Right hindlimb (tissue), 1 donor: ENCODE measurements around the gene MYBPHL.
"Not testable (repeated sequence)": the region's sequence is repeated elsewhere in the genome, so short reads cannot be mapped to it uniquely, and the experiment has no call there.

ENCODE experiments used
- DNase-seq: peaks from one replicate; pipeline ENCODE4 v3.0.0-alpha.2; 2018

Gene MYBPHL

DNA sequence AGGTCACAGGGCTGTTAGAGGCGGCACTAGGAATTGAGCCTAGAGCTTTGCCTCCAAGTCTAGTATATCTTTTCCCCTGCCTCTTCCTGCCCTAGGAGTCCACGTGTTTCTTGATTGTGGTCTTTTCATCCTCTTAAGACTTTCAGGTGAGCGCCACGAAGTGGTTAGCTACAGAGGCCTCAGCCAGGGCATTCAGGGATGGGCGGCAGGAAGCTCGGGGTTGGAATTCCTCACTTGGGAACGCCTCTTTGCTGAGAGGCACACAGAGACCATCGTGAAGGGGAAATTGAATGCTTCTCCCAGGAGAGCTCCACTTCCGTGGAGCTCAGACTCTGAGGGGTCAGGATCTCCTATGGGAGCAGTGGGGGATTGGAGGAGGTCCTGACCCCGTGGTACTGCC lies 820 bp downstream of the MYBPHL start:
- DNase-seq, result not testable (repeated sequence)

DNA sequence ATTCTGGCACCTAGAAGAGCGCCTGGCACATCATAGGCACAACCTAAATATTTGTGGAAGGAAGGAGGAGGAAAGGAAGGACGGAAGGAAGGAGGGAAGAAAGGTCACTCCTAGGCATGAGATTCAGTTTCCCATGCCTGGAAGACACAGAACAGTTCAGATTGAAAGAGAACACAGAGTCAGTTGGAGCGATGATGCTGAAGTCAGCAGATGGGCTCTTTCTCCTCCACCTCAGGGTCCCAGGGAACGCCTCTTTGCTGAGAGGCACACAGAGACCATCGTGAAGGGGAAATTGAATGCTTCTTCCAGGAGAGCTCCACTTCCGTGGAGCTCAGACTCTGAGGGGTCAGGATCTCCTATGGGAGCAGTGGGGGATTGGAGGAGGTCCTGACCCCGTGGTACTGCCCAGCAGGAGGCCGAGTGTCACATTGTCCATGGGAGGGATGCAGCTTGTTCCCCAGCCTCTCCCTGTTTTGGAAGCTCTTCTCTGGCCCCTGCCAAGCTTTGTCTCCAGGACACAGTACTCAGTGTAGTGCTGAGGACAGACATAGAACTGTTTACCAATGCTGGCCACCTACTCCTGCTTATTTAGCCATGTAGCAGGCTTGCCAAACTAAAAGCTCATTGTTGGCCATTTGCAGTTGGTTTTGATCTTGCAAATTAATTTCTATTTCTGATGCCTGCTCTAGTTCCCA lies 2.4 kb downstream of the MYBPHL start:
- DNase-seq, result no peak

DNA sequence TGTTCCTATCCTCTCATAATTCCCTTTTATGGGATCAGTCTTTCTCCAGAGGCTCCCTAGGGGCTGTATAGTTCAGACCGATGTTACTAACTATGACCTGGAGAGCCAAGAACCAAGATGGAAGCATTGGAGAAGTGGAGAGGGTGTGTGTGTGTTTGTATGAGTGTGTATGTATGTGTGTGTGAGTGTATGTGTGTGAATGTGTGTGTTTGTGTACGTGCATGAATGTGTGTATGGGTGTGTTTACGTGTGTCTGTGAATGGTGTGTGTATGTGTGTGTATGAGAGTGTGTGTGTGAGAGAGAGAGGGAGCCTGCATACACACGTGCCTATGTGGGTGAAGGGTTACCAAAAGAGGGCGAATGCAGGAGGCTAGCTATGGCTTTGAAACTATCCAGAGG lies 4.9 kb downstream of the MYBPHL start:
- DNase-seq, result no peak

DNA sequence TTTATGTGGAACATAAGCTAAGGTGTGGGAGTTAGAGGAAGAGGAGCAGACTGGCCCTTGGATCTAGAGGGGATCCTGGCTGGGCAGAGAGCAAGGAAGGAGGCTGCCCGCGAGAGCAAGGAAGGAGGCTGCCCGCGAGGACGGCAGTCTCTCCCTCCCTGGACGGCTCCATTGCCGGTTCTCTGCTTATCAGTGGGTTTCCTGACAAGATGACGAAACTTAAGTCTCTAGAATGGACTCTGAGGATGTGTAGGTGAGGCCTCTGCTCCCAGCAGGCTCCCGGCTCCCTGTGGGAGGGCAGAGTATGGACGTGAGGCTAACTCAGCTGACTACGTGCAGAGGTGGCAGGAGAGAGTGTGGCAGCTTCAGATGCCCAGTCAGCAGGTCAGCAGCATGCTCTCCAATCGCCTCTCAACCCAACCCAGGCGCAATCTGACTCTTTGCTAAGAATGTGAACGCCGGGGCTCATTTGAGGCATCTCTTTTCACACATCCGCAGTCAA lies 6.1 kb downstream of the MYBPHL start:
- DNase-seq, result no peak

DNA sequence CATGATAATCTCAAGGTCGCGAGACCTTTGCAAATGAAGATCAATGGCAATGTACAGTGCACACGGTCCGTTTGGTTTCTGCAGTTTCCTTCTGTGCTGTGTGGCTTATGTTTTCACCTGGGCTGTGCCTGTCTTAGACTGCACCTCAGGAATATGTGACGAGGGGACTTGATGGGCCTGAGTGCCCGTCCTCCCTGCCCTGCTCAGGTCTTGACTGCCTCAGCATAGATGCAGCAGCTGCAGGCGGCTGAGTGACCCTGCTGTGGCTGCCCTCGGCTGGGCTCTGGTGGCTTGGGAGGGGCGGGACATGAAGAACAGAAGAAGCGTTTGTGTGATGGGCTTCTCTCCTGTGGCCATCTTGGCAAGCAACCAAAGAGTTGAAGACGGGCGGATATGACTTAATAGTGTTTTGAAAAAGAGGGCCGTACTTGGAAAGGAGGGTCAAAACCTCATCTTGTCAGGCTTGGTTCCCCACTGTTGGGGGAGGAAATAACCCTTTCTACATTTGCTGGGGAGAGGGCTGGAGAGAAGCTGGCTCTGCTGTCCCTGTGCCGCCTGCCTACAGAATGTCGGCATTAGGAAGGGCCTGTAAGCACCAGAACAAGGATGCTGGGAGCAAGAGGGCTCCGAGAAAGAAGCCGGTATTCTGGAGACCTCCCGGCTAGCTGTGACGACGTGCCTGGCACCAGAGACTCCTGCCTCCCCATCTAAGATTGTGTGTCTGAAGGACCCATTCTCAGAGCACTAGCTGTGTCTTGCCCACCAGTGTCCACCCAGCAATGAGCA lies 7.1 kb downstream of the MYBPHL start:
- DNase-seq, result peak; percentile 86

DNA sequence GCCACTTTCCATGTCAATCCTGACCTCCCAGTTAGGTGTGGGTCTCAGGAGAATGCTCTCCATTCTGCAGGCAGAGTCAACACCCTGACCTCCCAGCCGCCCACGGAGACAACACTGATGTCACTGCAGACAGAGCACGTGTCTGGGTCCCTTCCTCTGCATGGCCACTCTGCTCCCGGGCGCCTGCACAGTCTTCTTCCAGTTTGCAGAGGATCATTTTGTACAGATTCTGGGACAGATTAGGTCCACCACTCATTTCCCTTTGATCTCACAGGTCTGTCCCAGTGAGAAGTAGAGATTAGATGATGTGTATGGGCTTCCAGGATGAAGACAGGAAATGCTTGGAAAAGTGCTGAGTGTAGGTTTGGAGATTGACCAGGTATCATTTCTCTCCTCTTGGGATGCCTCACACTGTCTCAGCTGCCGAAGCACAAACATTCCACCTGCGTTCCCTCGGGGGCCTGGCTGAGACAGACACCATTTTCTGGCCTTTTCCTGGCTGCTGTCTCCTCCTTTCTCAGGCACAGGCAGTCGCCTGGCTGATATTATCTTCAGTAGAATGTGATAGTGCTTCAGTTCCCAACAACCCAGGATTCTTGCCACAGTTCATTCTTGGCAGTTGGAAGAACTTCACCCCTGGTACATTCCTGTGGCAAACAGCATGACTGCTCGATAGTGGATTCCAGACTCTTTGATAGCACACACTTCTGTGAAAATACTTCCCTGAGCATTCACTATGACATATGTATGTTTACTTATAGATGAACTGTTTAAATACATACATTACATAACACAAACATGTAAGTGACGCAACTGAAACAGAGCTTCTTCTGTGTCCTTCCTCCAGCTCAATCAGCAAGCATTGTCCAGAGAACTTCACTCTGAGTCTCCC lies 7.9 kb downstream of the MYBPHL start:
- DNase-seq, result peak; percentile 62

DNA sequence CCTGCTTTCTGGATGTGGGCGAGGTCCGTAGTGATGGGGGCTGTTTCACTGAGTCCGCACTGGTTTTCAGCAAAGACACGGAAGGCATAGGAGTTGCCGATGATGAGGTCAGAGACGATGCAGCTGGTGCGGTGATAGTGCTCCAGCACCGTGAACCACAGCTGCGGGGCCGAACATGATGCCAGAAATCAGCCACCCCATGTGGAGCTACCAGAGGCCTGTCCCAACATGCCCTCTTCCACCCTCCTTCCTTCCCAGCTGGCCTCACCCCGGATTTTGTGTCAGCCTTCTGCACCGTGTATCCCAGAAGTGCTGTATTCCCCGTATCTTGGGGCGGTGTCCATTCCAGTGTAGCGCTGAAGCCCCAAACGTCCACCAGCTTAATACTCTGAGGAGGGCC lies 10.0 kb downstream of the MYBPHL start:
- no peak for DNase-seq

DNA sequence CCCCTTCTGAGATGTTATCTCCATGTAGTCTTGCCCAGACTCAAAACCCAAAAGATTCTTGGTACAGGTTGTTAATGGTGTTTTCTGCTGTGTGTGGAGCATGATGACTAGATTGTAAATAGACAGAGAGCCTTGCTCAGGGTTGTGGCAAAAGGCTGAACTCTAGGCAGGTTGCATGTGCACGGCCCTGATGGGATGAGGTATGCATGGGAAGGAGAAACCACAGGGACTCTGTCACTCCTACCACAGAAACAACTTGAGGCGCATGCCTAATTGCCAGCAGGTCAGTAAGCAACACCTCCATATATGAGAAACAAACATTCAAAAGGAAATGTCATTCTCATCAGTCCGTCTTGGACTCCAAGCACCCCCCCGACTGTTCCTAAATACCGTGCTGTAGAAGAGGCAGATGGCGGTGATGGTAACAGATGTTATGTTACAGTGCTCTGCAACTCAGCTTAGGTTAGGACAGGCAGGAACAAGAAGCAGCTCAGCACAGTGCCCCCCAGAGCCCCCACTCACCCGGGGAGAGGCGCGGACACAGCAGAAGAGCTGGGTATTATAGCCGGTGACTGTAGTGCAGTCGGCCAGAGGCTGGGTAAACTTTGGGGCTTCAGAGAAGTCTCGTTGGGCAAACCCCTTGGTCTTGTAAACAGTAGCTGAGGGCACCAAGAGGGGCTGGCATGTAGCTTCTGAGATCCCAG lies 10.9 kb downstream of the MYBPHL start:
- DNase-seq, result no peak

DNA sequence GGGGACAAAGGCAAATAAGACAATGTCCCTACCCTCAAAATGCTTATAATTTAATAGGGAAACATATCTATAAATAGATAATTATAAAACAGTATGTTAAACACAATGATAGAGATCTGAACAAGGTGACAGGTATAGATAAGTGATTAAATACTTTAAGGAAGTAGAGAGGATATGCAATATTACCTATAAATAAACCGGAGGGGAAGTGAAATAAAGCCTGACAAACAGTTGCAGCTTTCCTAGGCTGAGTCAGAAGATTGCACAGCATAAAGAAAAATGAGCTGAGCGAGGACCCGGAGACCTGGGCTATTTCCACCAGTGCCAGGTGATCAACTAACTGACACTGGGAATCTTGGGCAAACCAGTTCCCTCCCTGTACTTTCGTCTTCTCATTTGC lies 12.3 kb downstream of the MYBPHL start:
- DNase-seq, result no peak

DNA sequence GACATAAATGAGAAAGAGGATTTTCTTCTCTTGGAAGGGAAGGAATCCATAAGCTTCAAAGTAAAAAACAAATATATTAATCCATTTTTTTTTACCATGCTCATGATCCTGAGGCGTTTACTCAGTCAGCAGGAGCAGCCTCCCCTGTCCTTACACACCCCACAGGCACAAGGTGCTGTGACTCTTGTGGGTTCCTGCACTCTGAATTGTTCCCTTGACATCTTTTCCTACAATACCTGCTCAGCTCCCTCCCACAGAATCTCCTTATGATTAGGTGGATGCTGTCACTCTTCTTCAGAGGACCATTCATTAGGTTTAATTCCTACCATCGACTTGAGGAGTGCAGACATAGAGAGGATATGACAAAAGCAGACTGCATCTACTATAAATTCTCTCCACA lies 13.8 kb downstream of the MYBPHL start:
- DNase-seq, result no peak

DNA sequence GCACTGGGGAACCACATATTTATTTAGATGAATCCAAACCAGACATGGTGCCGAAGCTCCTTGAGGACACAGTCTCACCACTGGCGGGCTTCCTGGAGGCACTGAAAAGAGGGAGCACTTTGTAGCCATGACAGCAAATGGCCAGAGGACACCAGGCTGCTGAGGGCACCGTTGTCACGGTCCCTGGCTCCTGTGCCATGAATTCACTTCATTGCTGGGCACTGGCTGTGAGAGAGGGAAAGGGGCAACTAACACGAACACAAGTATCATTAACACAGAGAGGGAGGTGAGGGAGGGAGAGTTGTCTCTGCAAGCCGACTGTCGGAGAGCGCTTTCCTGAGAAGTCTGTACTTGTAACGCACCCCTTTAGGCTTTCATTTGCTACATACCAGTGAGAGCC lies 14.4 kb downstream of the MYBPHL start:
- DNase-seq, result no peak

DNA sequence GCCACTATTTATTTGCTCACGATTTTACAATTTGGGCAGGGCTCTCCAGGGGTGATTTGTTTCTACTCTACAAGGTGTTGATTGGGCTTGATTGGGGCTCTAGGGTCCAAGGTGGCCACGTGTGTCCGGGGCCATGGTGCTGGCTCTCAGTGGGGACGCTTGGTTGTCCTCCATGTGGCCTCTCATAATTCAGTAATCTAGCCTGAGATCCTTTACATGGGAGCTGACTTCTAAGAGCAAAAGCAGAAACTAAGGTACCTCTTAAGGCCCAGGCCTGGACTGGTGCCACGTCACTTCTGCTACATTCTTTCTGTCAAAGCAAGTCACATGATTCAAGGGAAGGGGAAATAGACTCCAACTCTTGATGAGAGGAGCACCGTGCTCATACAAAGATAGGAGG lies 15.8 kb downstream of the MYBPHL start:
- no peak for DNase-seq

DNA sequence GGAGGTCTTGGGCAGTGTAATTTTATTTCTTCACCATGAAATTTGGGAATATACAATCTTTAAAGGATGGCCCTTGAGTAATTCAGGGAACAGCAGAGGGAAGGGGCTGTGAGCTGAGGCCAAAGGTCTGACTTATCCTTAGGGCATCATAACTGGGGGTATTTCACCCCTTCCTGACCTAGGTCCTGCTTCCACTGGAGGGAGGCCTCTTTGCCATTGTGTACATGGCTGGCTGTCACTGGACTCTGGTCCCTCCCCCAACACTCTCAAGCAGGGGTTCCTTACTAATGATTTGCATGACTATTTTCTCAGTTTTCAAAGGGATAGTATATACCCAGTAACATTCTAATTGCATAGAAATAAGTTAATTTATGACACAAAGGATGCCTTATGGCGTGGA lies 16.7 kb downstream of the MYBPHL start:
- no peak for DNase-seq

DNA sequence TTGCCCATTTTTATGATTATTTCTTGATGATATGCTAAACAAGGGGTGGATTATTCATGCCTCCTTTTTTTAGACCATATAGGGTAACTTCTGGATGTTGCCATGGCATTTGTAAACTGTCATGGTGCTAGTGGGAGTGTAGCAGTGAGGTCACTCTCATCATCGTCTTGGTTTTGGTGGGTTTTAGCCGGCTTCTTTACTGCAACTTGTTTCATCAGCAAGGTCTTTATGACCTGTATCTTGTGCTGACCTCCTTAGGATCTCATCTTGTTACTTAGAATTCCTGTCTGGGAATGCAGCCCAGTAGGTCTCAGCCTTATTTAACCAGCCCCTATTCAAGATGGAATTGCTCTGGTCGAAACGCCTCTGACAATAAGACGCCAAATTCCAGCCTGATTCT lies 20.0 kb downstream of the MYBPHL start:
- DNase-seq, result not testable (repeated sequence)

DNA sequence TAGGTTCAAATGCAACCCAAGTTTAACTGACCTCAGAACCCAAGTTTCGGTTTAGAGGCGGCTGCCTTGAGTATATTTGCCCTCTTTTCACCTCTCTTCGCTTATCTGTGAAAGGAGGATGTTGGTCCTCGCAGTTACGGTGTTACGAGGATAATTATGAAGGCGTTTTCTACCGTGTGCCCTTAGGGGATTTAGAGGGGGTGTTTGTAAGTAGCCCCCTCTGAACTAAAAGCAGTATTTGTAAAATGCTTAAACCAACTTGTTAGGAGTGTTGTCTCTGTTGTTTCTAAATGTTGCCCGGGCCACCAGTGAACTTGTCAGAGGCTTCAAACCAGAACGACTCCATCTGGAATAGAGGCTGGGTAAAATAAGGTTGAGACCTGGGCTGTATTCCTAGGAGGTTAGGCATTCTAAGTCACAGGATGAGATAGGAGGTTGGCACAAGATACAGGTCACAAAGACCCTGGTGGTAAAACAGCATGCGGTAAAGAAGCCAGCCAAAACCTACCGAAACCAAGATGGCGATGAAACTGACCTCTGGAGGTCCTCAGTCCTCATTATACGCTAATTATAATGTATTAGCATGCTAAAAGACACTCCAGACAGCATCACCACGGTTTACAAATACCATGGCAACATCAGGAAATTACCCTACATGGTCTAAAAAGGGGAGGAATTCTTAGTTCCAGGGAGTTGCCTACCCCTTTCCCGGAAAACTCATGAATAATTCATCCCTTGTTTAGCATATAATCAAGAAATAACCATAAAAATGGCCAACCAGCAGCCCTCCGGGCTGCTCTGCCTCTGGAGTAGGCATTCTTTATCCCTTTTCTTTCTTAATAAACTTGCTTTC lies 22.8 kb downstream of the MYBPHL start:
- DNase-seq, result no peak

DNA sequence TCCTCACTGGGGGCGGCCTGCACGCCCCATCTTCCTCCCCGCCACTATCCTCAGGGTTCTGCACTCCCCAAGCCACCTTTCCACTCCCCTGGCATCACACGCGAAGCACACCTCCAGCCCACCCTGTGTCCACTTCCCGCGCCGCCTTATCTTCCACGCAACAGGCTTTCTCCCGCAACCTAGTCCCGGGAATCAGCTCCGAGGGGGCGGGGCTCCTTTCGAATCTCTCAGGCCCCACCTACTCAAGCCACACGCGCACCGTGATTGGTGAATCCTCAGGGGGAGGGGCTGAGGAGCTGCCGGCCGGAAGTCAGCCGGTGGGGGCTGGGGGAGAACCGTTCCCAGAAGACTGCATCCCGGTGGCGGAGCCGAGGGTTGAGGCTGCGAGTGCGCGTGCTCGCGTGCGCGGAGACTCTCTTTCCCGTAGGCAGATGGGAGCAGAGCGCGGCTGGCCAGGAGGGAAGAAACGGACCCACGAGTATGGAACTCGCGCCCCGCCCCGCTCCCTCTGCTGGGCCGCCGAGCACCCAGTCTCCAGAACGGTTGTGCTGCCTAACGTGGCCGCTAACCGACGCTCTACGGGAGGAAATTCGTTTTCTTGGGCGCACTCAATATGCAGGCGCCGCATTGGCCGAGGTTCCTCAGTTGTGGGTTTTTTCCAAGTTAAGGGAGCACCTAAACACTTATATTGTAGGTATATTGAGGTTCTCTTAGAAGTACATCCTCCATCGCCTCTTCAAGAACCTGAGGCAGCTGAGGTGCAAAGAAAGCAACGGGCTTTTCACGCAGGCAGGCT lies 23.7 kb downstream of the MYBPHL start, which contains the start of gene PSRC1:
PSRC1 (minus strand) TSS at position 194 of the 796 bp plus-strand sequence.
- peak; percentile 97 for DNase-seq

DNA sequence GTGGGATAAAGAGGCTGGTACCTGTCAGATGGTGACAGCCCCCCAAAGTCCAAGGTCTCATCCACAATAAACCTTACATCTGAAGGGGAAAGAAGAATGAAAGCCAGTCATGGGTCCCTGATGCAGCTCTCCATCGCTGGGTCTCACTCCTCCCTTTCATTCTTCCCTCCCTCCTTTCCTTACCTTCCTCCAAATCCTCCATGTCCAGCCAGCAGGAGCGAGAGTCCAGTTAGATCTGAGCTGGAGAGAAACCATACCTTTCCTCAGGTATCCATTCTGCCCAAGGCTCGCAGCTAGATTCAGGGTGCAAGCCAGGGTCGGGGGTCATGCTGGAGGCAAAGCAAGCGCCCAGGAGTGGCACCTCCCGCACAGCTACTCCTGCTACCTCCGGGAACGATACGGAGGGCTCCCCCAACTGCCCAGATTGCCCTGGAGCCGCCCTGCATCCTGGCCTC lies 24.3 kb downstream of the MYBPHL start:
- no peak for DNase-seq

DNA sequence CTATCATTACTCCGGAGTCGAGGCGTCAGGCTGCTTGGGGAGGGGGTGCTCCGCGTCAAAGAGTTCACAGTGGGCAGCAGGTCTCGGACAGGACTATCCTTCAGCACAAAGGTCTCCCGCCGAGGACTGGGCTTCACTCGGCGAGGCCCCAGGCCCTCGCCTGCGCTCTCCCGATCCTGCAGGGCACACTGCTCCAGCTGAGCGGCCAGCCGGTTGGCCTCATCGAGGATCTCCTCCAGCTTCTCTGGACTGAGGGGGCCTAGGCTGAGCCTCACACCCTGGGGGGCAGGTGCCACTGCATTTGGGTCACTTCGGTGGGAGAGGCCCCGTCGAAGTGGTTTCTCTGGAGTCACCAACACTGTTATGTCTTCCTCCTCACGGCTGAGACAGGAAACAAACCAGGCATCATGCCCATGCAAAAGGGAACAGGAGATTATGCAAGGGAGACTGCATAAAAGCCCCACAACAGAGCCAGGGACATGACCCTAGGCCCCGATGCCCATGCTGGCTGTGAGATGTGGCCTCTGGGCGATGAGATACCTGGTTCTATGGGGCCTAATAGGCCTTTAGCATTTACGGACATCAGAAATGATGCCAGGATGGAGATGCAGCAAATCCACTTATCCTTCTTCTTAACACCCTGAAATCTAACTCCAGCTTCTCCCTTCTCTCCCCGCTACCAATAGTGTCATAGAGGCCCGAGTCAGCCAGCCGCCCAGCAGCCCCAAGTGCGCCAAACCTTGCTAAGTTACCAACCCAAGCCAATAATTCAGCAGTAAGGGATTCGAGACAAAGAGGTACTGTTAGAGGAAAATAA lies 24.9 kb downstream of the MYBPHL start:
- no peak for DNase-seq

DNA sequence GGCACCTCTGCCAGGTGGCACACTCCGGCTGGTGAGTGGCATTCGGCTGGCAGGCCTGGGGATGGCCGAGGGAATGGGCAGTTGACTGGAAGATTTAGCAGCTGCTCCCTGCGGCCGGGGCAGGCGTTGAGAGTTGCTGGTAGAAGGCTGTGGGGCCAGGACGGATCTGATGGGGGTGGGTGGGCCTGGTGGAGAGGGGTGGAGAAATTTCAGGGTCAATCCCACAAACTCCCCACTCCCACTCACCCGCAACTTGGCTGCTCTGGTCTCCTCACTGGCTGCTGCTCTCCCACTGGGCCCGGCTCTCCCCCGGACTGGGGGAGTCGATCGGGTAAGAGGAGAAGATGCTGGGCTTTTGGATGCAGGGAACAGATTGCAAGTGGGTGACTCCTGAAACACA lies 25.9 kb downstream of the MYBPHL start:
- DNase-seq, result no peak
